ENCODE data around the gene BBS12. TPM values are rescaled to one million over a fixed set of nuclear protein-coding genes. Genes with fewer than 3 reads are reported as not detected.

The BBS12 gene
- total and polyA plus RNA-seq, 2 donors (not counting 1 experiment from before 2014, with no cell fraction given) = 3.6 to 8.4 TPM

DNA sequence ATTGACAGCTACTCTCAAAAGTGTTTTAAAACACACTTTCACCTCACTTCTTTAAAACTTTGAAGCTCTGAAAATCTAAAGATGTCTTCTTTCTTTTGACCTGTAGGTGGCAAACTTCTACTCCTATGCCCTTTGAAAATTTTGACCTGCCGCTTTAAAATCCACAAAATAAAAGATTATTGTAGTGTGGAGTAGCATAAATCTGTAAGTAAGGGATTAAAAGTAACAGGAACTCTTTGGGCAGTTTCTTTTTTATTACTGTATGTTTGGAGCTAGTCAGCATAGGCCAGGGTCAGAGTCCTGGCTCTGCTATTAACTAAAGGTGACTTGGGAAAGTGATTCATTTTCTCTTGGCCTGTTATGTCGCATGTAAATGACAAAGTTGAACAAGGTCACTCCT, 25.5 kb downstream of the BBS12 start:
- Histone ChIP-seq H3K9me3 (ENCODE audit: control insufficient read depth, insufficient read depth, low read depth, low read length) (no peaks in the 10 kb centered on the region), H2AFZ (ENCODE audit: low read length) (no peak overlapping the region), H3K4me1 (ENCODE audit: control insufficient read depth, extremely low read depth, insufficient read depth, low read length) (no peaks in the 10 kb centered on the region), H3K4me3 (replicated peaks in 1 of 4; ENCODE audit: control extremely low read depth in 1 of 4, insufficient read depth in 1 of 4, low read depth in 3 of 4, low read length in 4 of 4) (no peak overlapping the region), H3K27ac (ENCODE audit: insufficient read depth, low read length) (no peak overlapping the region), H3K27me3 (ENCODE audit: control insufficient read depth, insufficient read depth, low read length) (no peaks in the 10 kb centered on the region), H4K20me1 (ENCODE audit: control insufficient read depth, extremely low read depth, insufficient read depth, low read length) (no peaks in the 10 kb centered on the region), H3K79me2 (ENCODE audit: control insufficient read depth, insufficient read depth, low read length) (no peaks in the 10 kb centered on the region), H3K9ac (ENCODE audit: insufficient read depth, low read length) (no peak overlapping the region), H3K36me3 (ENCODE audit: control insufficient read depth, insufficient read depth, low read length) (no peaks in the 10 kb centered on the region), H3K4me2 (ENCODE audit: extremely low read depth, insufficient read depth, low read length) (no peak overlapping the region)
- DNase-seq (ENCODE audit: low read depth in 2 of 2) = peak in 1 of 2 donors; percentile 68
- no peak for TF ChIP-seq EZH2 (IDR thresholded peaks at IDR 0.05; ENCODE audit: low read length, missing control alignments)
- TF ChIP-seq, protein P1, sequence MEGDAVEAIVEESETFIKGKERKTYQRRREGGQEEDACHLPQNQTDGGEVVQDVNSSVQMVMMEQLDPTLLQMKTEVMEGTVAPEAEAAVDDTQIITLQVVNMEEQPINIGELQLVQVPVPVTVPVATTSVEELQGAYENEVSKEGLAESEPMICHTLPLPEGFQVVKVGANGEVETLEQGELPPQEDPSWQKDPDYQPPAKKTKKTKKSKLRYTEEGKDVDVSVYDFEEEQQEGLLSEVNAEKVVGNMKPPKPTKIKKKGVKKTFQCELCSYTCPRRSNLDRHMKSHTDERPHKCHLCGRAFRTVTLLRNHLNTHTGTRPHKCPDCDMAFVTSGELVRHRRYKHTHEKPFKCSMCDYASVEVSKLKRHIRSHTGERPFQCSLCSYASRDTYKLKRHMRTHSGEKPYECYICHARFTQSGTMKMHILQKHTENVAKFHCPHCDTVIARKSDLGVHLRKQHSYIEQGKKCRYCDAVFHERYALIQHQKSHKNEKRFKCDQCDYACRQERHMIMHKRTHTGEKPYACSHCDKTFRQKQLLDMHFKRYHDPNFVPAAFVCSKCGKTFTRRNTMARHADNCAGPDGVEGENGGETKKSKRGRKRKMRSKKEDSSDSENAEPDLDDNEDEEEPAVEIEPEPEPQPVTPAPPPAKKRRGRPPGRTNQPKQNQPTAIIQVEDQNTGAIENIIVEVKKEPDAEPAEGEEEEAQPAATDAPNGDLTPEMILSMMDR (conservative IDR thresholded peaks at IDR 0.05 in 1 of 2, IDR thresholded peaks at IDR 0.05 in 1 of 2; ENCODE audit: low read depth in 1 of 2, low read length in 2 of 2) = peak; percentile 51 to 59

GRCh38 chr4:122759639-122760310, 27.3 kb downstream of the BBS12 start:
- TF ChIP-seq, protein P1 (conservative IDR thresholded peaks at IDR 0.05 in 1 of 2, IDR thresholded peaks at IDR 0.05 in 1 of 2; ENCODE audit: low read depth in 1 of 2, low read length in 2 of 2) = peak; percentile 27 to 61
- no peak for TF ChIP-seq EZH2 (IDR thresholded peaks at IDR 0.05; ENCODE audit: low read length, missing control alignments)
- H3K4me2 ChIP-seq (ENCODE audit: extremely low read depth, insufficient read depth, low read length) = no peak overlapping the region

DNA sequence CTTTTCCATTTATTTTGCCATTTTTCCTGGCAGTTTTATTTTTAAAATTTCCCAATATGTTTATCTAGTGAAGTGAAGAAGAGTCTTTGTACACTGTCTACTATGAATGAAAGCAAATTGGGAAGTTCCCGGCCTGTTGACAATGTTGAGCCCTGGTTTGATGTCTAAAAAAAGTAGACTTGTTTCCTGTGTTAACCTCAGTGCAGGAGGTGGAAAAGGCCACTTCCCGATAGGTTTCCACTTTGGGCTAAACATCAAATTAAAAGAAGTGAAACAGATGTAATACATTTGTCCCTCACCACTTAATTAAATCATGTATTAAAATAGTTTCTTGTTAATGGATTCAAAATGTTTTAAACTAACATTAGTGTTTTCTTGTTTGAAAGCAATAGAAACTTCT, 30.0 kb downstream of the BBS12 start:
- Histone ChIP-seq H3K27me3 (ENCODE audit: control insufficient read depth, insufficient read depth, low read length) (no peaks in the 10 kb centered on the region), H3K79me2 (ENCODE audit: control insufficient read depth, insufficient read depth, low read length) (no peaks in the 10 kb centered on the region), H3K9ac (ENCODE audit: insufficient read depth, low read length) (no peak overlapping the region), H3K4me1 (ENCODE audit: control insufficient read depth, extremely low read depth, insufficient read depth, low read length) (peaks cover 4% of the 10 kb centered on the region), H3K36me3 (ENCODE audit: control insufficient read depth, insufficient read depth, low read length) (no peaks in the 10 kb centered on the region), H3K9me3 (ENCODE audit: control insufficient read depth, insufficient read depth, low read depth, low read length) (no peaks in the 10 kb centered on the region), H4K20me1 (ENCODE audit: control insufficient read depth, extremely low read depth, insufficient read depth, low read length) (no peaks in the 10 kb centered on the region), H3K4me3 (replicated peaks in 1 of 4; ENCODE audit: control extremely low read depth in 1 of 4, insufficient read depth in 1 of 4, low read depth in 3 of 4, low read length in 4 of 4) (no peak overlapping the region), H2AFZ (ENCODE audit: low read length) (peak overlapping the region; percentile 14), H3K27ac (ENCODE audit: insufficient read depth, low read length) (no peak overlapping the region), H3K4me2 (ENCODE audit: extremely low read depth, insufficient read depth, low read length) (no peak overlapping the region)
- TF ChIP-seq, protein P1 (conservative IDR thresholded peaks at IDR 0.05 in 1 of 2, IDR thresholded peaks at IDR 0.05 in 1 of 2; ENCODE audit: low read depth in 1 of 2, low read length in 2 of 2) = no peak
- no peak for TF ChIP-seq EZH2 (IDR thresholded peaks at IDR 0.05; ENCODE audit: low read length, missing control alignments)
- DNase-seq (ENCODE audit: low read depth in 2 of 2) = no peak

More at GRCh38 chr4:122759639-122760310, 27.3 kb downstream of the BBS12 start:
- DNase-seq (ENCODE audit: low read depth in 2 of 2) = peak in 1 of 2 donors; percentile 58
- Histone ChIP-seq H3K4me1 (ENCODE audit: control insufficient read depth, extremely low read depth, insufficient read depth, low read length) (no peaks in the 10 kb centered on the region), H4K20me1 (ENCODE audit: control insufficient read depth, extremely low read depth, insufficient read depth, low read length) (no peaks in the 10 kb centered on the region), H3K9me3 (ENCODE audit: control insufficient read depth, insufficient read depth, low read depth, low read length) (no peaks in the 10 kb centered on the region), H3K27me3 (ENCODE audit: control insufficient read depth, insufficient read depth, low read length) (no peaks in the 10 kb centered on the region), H3K4me3 (replicated peaks in 1 of 4; ENCODE audit: control extremely low read depth in 1 of 4, insufficient read depth in 1 of 4, low read depth in 3 of 4, low read length in 4 of 4) (no peak overlapping the region), H3K36me3 (ENCODE audit: control insufficient read depth, insufficient read depth, low read length) (no peaks in the 10 kb centered on the region), H3K79me2 (ENCODE audit: control insufficient read depth, insufficient read depth, low read length) (no peaks in the 10 kb centered on the region), H3K27ac (ENCODE audit: insufficient read depth, low read length) (no peak overlapping the region), H3K9ac (ENCODE audit: insufficient read depth, low read length) (no peak overlapping the region), H2AFZ (ENCODE audit: low read length) (peak overlapping the region; percentile 36)

Data from fibroblast of lung (primary cell).